ENCODE measurements around the gene FAS. TPM values are rescaled to one million over a fixed set of nuclear protein-coding genes. Genes with fewer than 3 reads are reported as not detected.

The FAS gene
- polyA plus RNA-seq, 1 experiment = 52.3 TPM

DNA sequence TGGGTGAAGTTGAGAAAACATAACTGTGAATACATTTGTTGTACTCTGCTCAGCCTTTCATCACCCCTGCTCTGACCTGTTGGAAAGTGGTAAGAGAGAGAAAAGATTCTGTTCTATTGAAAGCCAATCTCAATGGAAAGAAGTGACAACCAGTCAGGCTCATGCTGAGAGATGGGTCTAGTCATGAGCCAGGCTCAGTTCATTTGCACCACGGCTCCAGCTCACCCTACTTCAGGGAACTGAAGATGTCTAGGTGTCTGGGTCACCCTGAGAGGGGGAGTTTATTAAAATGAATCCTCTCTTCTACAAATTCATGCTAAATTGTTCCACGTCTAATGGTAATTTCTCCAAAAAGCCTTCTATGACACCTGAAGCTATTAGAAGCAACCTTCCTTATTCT, 12.1 kb upstream of the FAS start:
- TF ChIP-seq, protein P1, sequence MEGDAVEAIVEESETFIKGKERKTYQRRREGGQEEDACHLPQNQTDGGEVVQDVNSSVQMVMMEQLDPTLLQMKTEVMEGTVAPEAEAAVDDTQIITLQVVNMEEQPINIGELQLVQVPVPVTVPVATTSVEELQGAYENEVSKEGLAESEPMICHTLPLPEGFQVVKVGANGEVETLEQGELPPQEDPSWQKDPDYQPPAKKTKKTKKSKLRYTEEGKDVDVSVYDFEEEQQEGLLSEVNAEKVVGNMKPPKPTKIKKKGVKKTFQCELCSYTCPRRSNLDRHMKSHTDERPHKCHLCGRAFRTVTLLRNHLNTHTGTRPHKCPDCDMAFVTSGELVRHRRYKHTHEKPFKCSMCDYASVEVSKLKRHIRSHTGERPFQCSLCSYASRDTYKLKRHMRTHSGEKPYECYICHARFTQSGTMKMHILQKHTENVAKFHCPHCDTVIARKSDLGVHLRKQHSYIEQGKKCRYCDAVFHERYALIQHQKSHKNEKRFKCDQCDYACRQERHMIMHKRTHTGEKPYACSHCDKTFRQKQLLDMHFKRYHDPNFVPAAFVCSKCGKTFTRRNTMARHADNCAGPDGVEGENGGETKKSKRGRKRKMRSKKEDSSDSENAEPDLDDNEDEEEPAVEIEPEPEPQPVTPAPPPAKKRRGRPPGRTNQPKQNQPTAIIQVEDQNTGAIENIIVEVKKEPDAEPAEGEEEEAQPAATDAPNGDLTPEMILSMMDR (IDR thresholded peaks at IDR 0.05; ENCODE audit: insufficient read depth, low read depth, low read length) = no peak
- POLR2A ChIA-PET = no interaction called here

DNA sequence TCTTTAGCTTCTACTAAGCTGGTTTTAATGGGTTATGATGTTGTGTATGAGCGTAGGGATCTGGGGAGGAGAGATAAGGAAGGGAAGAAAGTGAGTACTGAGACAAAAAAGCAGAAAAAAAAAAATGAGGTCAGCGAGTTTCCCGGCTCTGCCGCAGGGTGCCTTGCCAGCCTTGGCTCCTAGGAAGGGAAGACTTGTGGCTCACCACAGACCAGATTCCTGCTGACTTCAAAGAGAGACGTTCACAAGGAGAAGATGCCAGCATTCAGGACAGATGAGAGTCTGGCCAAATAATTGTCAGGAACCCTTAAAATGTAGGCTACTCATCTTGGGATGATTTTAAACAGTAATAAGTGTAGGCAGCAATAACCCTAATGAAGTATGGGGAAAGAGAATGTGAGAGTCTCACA, 11.4 kb upstream of the FAS start:
- CTCF ChIA-PET = interaction anchor here (1.3 to 1.7 kb wide), 2 partner anchors 8 to 235 kb away, joined by 4 to 6 read pairs; no protein-coding TSS in a partner anchor
- Histone ChIP-seq H3K4me3 (ENCODE audit: low read depth, low read length) (no peak overlapping the region), H3K27me3 (ENCODE audit: control insufficient read depth, insufficient read depth, low read length) (no peaks in the 10 kb centered on the region), H3K36me3 (ENCODE audit: control insufficient read depth, insufficient read depth, low read length) (0 out of 2 replicates have a peak, but pooled peaks cover 1% of the 10 kb centered on the region)
- TF ChIP-seq, protein P1 (IDR thresholded peaks at IDR 0.05; ENCODE audit: insufficient read depth, low read depth, low read length) = no peak
- DNase-seq (ENCODE audit: low read depth) = peak; percentile 47
- POLR2A ChIA-PET = no interaction called here

More for the DNA sequence above, 12.1 kb upstream of the FAS start:
- DNase-seq (ENCODE audit: low read depth) = no peak
- Histone ChIP-seq H3K4me3 (ENCODE audit: low read depth, low read length) (no peak overlapping the region), H3K36me3 (ENCODE audit: control insufficient read depth, insufficient read depth, low read length) (0 out of 2 replicates have a peak, but pooled peaks cover 1% of the 10 kb centered on the region), H3K27me3 (ENCODE audit: control insufficient read depth, insufficient read depth, low read length) (no peaks in the 10 kb centered on the region)
- CTCF ChIA-PET = interaction anchor here (1.3 to 1.7 kb wide), 2 partner anchors 9 to 235 kb away, joined by 4 to 6 read pairs; no protein-coding TSS in a partner anchor

DNA sequence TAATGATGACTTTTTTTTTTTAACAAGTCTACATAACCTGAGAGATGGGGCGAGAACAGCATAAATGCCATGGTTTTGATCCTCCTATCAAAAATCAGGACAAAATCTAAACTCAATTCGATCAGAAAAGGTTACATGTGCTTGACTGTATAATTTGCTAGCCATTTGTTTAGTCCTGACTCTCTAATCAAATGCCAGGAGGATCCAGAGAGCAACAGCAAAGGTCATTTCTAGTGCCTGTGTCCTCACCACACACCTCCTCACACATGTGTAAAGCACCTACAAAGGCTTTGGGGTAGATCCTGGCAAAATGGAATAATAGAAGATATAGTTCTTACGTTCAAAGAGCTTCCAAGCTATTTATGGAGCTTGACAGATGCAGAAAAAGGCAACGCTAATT, 11.0 kb upstream of the FAS start:
- 0 out of 2 replicates have a peak, but pooled peaks cover 1% of the 10 kb centered on the region for H3K36me3 ChIP-seq (ENCODE audit: control insufficient read depth, insufficient read depth, low read length)
- no peak for DNase-seq (ENCODE audit: low read depth)
- ChIA-PET CTCF (interaction anchor here (1.7 kb wide), 1 partner anchor 234 kb away, joined by 4 read pairs; no protein-coding TSS in a partner anchor), POLR2A (no interaction called here)
- H3K27me3 ChIP-seq (ENCODE audit: control insufficient read depth, insufficient read depth, low read length) = no peaks in the 10 kb centered on the region
- TF ChIP-seq, protein P1 (IDR thresholded peaks at IDR 0.05; ENCODE audit: insufficient read depth, low read depth, low read length) = no peak
- no peak overlapping the region for H3K4me3 ChIP-seq (ENCODE audit: low read depth, low read length)

DNA sequence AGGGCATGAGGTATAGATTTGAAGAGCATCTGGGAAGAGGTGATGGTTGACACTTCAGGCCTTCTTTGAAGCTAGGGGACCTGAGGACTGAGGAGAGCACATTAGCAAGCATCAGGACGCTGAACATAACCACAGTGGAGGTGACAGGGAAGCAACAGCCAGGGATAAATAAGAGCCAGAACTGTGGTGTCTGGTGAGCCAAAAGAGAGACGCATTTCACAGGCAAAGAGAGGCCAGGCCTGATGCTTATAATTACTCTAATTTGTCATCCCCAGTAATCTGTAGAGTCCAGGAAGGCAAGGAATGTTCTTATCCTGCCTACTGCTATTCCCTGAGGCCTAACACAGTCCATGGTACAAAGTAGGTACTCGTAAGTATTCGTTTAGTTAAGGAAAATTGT, 10.4 kb upstream of the FAS start:
- ChIA-PET POLR2A (no interaction called here), CTCF (interaction anchor here (1.3 to 3.0 kb wide), 2 partner anchors 44 to 47 kb away, joined by 4 to 12 read pairs; no protein-coding TSS in a partner anchor)
- TF ChIP-seq, protein P1 (IDR thresholded peaks at IDR 0.05; ENCODE audit: insufficient read depth, low read depth, low read length) = no peak
- Histone ChIP-seq H3K27me3 (ENCODE audit: control insufficient read depth, insufficient read depth, low read length) (no peaks in the 10 kb centered on the region), H3K4me3 (ENCODE audit: low read depth, low read length) (no peak overlapping the region), H3K36me3 (ENCODE audit: control insufficient read depth, insufficient read depth, low read length) (0 out of 2 replicates have a peak, but pooled peaks cover 1% of the 10 kb centered on the region)
- no peak for DNase-seq (ENCODE audit: low read depth)

- Histone ChIP-seq H3K36me3 (ENCODE audit: control insufficient read depth, insufficient read depth, low read length) (0 out of 2 replicates have a peak, but pooled peaks cover 1% of the 10 kb centered on the region), H3K4me3 (ENCODE audit: low read depth, low read length) (no peak overlapping the region), H3K27me3 (ENCODE audit: control insufficient read depth, insufficient read depth, low read length) (no peaks in the 10 kb centered on the region)
- TF ChIP-seq, protein P1 (IDR thresholded peaks at IDR 0.05; ENCODE audit: insufficient read depth, low read depth, low read length) = no peak
- DNase-seq (ENCODE audit: low read depth) = no peak
- ChIA-PET POLR2A (no interaction called here), CTCF (interaction anchor here (1.0 to 3.0 kb wide), 3 partner anchors 44 to 48 kb away, joined by 3 to 12 read pairs (median 4); no protein-coding TSS in a partner anchor)
These were observed 9.8 kb upstream of the FAS start for GRCh38 chr10:88980800-88981199.
